ENCODE results near the gene CREBBP.

DNA sequence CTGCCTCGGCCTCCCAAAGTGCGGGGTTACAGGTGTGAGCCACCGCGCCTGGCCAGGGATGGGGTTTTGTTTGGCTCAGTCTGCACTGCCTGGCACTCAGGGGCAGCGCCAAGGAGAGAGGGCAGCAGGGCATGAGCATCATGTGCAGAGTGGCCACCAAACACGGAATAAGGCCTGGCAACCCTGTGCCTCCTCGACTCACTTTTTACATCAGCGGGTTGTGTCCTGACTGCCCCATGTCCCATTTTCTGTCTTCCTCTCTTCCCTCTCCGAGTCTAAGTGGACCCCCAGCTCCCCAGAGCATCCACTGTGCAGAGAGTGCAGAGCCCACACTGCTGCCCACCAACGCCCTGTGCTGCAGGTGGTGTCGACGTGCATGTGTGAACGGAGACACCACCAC is 145.0 kb downstream of the CREBBP start:
- TF ChIP-seq CTCF (IDR thresholded peaks at IDR 0.05) (no peak), EP300 (IDR thresholded peaks at IDR 0.05) (no peak), POLR2A (IDR thresholded peaks at IDR 0.05; ENCODE audit: low read depth) (no peak), POLR2AphosphoS5 (IDR thresholded peaks at IDR 0.05) (no peak)
